CD14-positive monocyte (primary cell): Measurements from ENCODE around the gene PRRC2B. TPM values are rescaled to one million over a fixed set of nuclear protein-coding genes. Genes with fewer than 3 reads are reported as not detected.

Experiments
- DNase-seq, 3 donors: peaks; one replicate each; pipeline ENCODE4 v3.0.0-alpha.2; 2011 to 2022
- H2AFZ ChIP-seq: 2 replicates; pipeline ENCODE4 v1.6.0; 2012; ENCODE audit warnings: mild to moderate bottlenecking, low read depth, low read length, inconsistent platforms; ENCODE audit not compliant: insufficient read depth, poor library complexity, severe bottlenecking
- H3K27ac ChIP-seq, 2 donors: 1 replicate in 1 of 2; 2 replicates in 1 of 2; pipeline ENCODE4 v1.5.1; 2012 to 2013; ENCODE audit warnings: low read length in 2 of 2, control low read depth in 1 of 2, inconsistent platforms in 1 of 2, low read depth in 1 of 2, mild to moderate bottlenecking in 1 of 2
- H3K27me3 ChIP-seq, 2 donors: one replicate each; pipeline versions ENCODE4 v1.6.0 to v1.6.1; 2011 to 2013; ENCODE audit warnings: low read length in 2 of 2; ENCODE audit not compliant: control insufficient read depth in 2 of 2, insufficient read depth in 2 of 2
- H3K36me3 ChIP-seq, 2 donors: replicated peaks in 1 of 2; 1 replicate in 1 of 2; 2 replicates in 1 of 2; pipeline versions ENCODE4 v1.5.1 to v1.6.1; 2012 to 2013; ENCODE audit warnings: low read length in 2 of 2, control low read depth in 1 of 2, inconsistent platforms in 1 of 2, mild to moderate bottlenecking in 1 of 2; ENCODE audit not compliant: insufficient read depth in 2 of 2, control insufficient read depth in 1 of 2
- H3K4me1 ChIP-seq, 2 donors: 1 replicate in 1 of 2; 2 replicates in 1 of 2; pipeline versions ENCODE4 v1.5.1 to v1.6.1; 2012 to 2013; ENCODE audit warnings: low read length in 2 of 2, control low read depth in 1 of 2, inconsistent platforms in 1 of 2, mild to moderate bottlenecking in 1 of 2, moderate library complexity in 1 of 2; ENCODE audit not compliant: insufficient read depth in 2 of 2, control insufficient read depth in 1 of 2
- H3K4me2 ChIP-seq: replicated peaks from 2 replicates; pipeline ENCODE3; 2012; ENCODE audit warnings: low read length, moderate library complexity, mild to moderate bottlenecking; ENCODE audit not compliant: poor library complexity, severe bottlenecking; ENCODE audit errors: extremely low read depth
- H3K4me3 ChIP-seq, 3 experiments: fragments of 200-600 bp in 1 of 3; sonication (generic) in 1 of 3; replicated peaks in 1 of 3; 1 replicate in 2 of 3; 2 replicates in 1 of 3; pipeline ENCODE4 v1.5.1; 2011 to 2013; ENCODE audit warnings: low read length in 3 of 3, mild to moderate bottlenecking in 3 of 3, control low read depth in 2 of 3, low read depth in 2 of 3, inconsistent platforms in 1 of 3, moderate library complexity in 1 of 3
- H3K79me2 ChIP-seq: 2 replicates; pipeline ENCODE4 v1.6.0; 2012; ENCODE audit warnings: mild to moderate bottlenecking, control low read depth, inconsistent platforms, low read length, moderate library complexity; ENCODE audit not compliant: insufficient read depth
- H3K9ac ChIP-seq: 2 replicates; pipeline ENCODE4 v1.6.0; 2017; ENCODE audit warnings: low read length, mild to moderate bottlenecking; ENCODE audit not compliant: insufficient read depth, poor library complexity, severe bottlenecking
- H3K9me3 ChIP-seq, 2 donors: replicated peaks in 1 of 2; 1 replicate in 1 of 2; 2 replicates in 1 of 2; pipeline versions ENCODE4 v1.5.1 to v1.6.1; 2012 to 2013; ENCODE audit warnings: low read length in 2 of 2, control low read depth in 1 of 2; ENCODE audit not compliant: control insufficient read depth in 1 of 2, insufficient read depth in 1 of 2
- H4K20me1 ChIP-seq: 2 replicates; pipeline ENCODE4 v1.6.0; 2012; ENCODE audit warnings: mild to moderate bottlenecking, low read length, control low read depth, moderate library complexity; ENCODE audit not compliant: insufficient read depth
- H3K27ac Mint-ChIP-seq, 7 donors: one replicate each; pipeline ENCODE4 v1.8.0; 2020; ENCODE audit warnings: mild to moderate bottlenecking in 7 of 7, mixed read lengths in 7 of 7, moderate library complexity in 6 of 7, inconsistent platforms in 2 of 7
- H3K27me3 Mint-ChIP-seq, 3 donors: one replicate each; pipeline ENCODE4 v1.8.0; 2021 to 2022; ENCODE audit warnings: low read depth in 3 of 3, mild to moderate bottlenecking in 3 of 3, mixed read lengths in 3 of 3, moderate library complexity in 3 of 3, inconsistent platforms in 1 of 3
- H3K36me3 Mint-ChIP-seq, 2 donors: one replicate each; pipeline ENCODE4 v1.8.0; 2020; ENCODE audit warnings: mixed read lengths in 2 of 2, inconsistent platforms in 1 of 2, mild to moderate bottlenecking in 1 of 2
- H3K4me1 Mint-ChIP-seq: one replicate; pipeline ENCODE4 v1.8.0; 2020; ENCODE audit warnings: mild to moderate bottlenecking, mixed read lengths
- H3K4me3 Mint-ChIP-seq, 2 donors: one replicate each; pipeline ENCODE4 v1.8.0; 2020; ENCODE audit warnings: mild to moderate bottlenecking in 2 of 2, mixed read lengths in 2 of 2, moderate library complexity in 1 of 2
- H3K9me3 Mint-ChIP-seq, 7 donors: one replicate each; pipeline ENCODE4 v1.8.0; 2020 to 2022; ENCODE audit warnings: mixed read lengths in 7 of 7, mild to moderate bottlenecking in 6 of 7, moderate library complexity in 6 of 7, inconsistent platforms in 2 of 7
- CTCF ChIP-seq: fragments of 200-600 bp; IDR thresholded peaks from one replicate; pipeline ENCODE4 v1.8.0; 2022; ENCODE audit warnings: antibody characterized with exemption, mild to moderate bottlenecking
- WGBS: methylation state at CpG from one replicate; pipeline ENCODE4 v1.1.5; 2013; ENCODE audit warnings: missing lambda C conversion rate; ENCODE audit not compliant: insufficient coverage; 5-methylcytosine and 5-hydroxymethylcytosine counted together
- intact Hi-C, 2 donors: fragments of 100-400 bp; cut with micrococcal nuclease; formaldehyde crosslinking; loops; one replicate each; pipeline versions ENCODE4 v1.15.0 to v1.15.1; 2023
- polyA plus RNA-seq, 3 donors: library from polyadenylated mRNA; depleted of rRNA in 1 of 3; unstranded in 2 of 3; stranded (reverse) in 1 of 3; fragments of 300-500 nt in 2 of 3; fragments of >200 nt in 1 of 3; fragmentation: Illumina TruSeq in 2 of 3; gene quantifications; 1 replicate in 2 of 3; 2 replicates in 1 of 3; pipeline ENCODE4 v1.2.3, GENCODE V29; 2012 to 2021

PRRC2B gene
- polyA plus RNA-seq, 3 donors, result 2.8 to 36.2 (median 8.6) TPM

- Mint-ChIP-seq H3K9me3 (no peaks in the 10 kb centered on the region), H3K27me3 (peaks cover 0 to 1% (median 0%) of the 10 kb centered on the region in 3 donors), H3K4me1 (no peaks in the 10 kb centered on the region), H3K36me3 (peaks cover 91 to 99% of the 10 kb centered on the region in 2 donors), H3K27ac (peak overlapping the region in 2 of 7 donors; percentile 43 to 65), H3K4me3 (no peak overlapping the region)
- no peaks in the 10 kb centered on the region for H3K79me2 ChIP-seq
- H3K4me2 ChIP-seq, result no peak overlapping the region
- H3K4me3 ChIP-seq, result no peak overlapping the region
- H3K36me3 ChIP-seq, result peaks cover 93 to 98% of the 10 kb centered on the region in 2 donors
- no peak for TF ChIP-seq CTCF
- no peaks in the 10 kb centered on the region for H3K4me1 ChIP-seq
- no peak overlapping the region for H3K27ac ChIP-seq
- H3K27me3 ChIP-seq, result no peaks in the 10 kb centered on the region
- intact Hi-C loops, result no loop called here
- 98% methylated on average over 23 of the region's 24 CpGs for WGBS
- no peak overlapping the region for H3K9ac ChIP-seq
- no peaks in the 10 kb centered on the region for H3K9me3 ChIP-seq
- DNase-seq, result no peak
- H4K20me1 ChIP-seq, result peaks cover 66% of the 10 kb centered on the region
- H2AFZ ChIP-seq, result no peak overlapping the region
Measured at GRCh38 chr9:131482343-131483006, 88.6 kb downstream of the PRRC2B start.

- intact Hi-C loops, result no loop called here
- Mint-ChIP-seq H3K4me1 (no peaks in the 10 kb centered on the region), H3K9me3 (peaks cover 0 to 1% (median 0%) of the 10 kb centered on the region in 7 donors), H3K27me3 (no peaks in the 10 kb centered on the region), H3K27ac (peak overlapping the region in 2 of 7 donors; percentile 43 to 73), H3K4me3 (no peak overlapping the region), H3K36me3 (peaks cover 94 to 99% of the 10 kb centered on the region in 2 donors)
- Histone ChIP-seq H3K9me3 (no peaks in the 10 kb centered on the region), H3K36me3 (peaks cover 95 to 98% of the 10 kb centered on the region in 2 donors), H3K9ac (no peak overlapping the region), H3K4me3 (no peak overlapping the region), H3K27me3 (no peaks in the 10 kb centered on the region), H3K79me2 (no peaks in the 10 kb centered on the region), H2AFZ (no peak overlapping the region), H3K4me2 (no peak overlapping the region), H3K27ac (no peak overlapping the region), H4K20me1 (peaks cover 59% of the 10 kb centered on the region), H3K4me1 (no peaks in the 10 kb centered on the region)
- 100% methylated on average over 8 of the region's 9 CpGs for WGBS
- no peak for TF ChIP-seq CTCF
- DNase-seq, result no peak
Measured at GRCh38 chr9:131483319-131484050, 89.6 kb downstream of the PRRC2B start.
